DND-41 (cell line): ENCODE data around the gene SLC2A4RG.

Experiments
- ATAC-seq: fragments of 200-7000 bp; cut with Tn5 transposase; 3 replicates; pipeline ENCODE4 v1.9.1; 2021; ENCODE audit warnings: low read depth; ENCODE audit not compliant: insufficient read depth
- DNase-seq: peaks from one replicate; pipeline ENCODE4 v3.0.0-alpha.2; 2020
- H2AFZ ChIP-seq: 2 replicates; pipeline ENCODE4 v1.6.0; 2012; ENCODE audit warnings: low read depth, low read length
- H3K27ac ChIP-seq: 2 replicates; pipeline ENCODE4 v1.5.1; 2012; ENCODE audit warnings: low read length, inconsistent platforms
- H3K27me3 ChIP-seq: fragments of 200-600 bp; sonication (generic); 2 replicates; pipeline ENCODE4 v1.6.0; 2012; ENCODE audit warnings: low read length, mild to moderate bottlenecking, inconsistent platforms; ENCODE audit not compliant: insufficient read depth, poor library complexity
- H3K36me3 ChIP-seq: 2 replicates; pipeline ENCODE4 v1.5.1; 2012; ENCODE audit warnings: low read length, inconsistent platforms; ENCODE audit not compliant: insufficient read depth
- H3K4me1 ChIP-seq: 2 replicates; pipeline ENCODE4 v1.5.1; 2012; ENCODE audit warnings: mild to moderate bottlenecking, low read length; ENCODE audit not compliant: insufficient read depth
- H3K4me2 ChIP-seq: 2 replicates; pipeline ENCODE4 v1.6.0; 2012; ENCODE audit warnings: mild to moderate bottlenecking, moderate library complexity, low read length, inconsistent platforms; ENCODE audit not compliant: insufficient read depth
- H3K4me3 ChIP-seq, 2 experiments: fragments of 200-600 bp in 1 of 2; shearing (Covaris generic) in 1 of 2; 2 replicates each; pipeline ENCODE4 v1.5.1; 2012 to 2016; ENCODE audit warnings: inconsistent platforms in 2 of 2, low read length in 2 of 2, mild to moderate bottlenecking in 2 of 2, low read depth in 1 of 2, moderate library complexity in 1 of 2
- H3K79me2 ChIP-seq: 2 replicates; pipeline ENCODE4 v1.6.0; 2012; ENCODE audit warnings: low read length, inconsistent platforms; ENCODE audit not compliant: insufficient read depth
- H3K9ac ChIP-seq: 2 replicates; pipeline ENCODE4 v1.6.0; 2012; ENCODE audit warnings: low read depth, mild to moderate bottlenecking, inconsistent platforms, low read length, moderate library complexity
- H3K9me3 ChIP-seq: 2 replicates; pipeline ENCODE4 v1.5.1; 2012; ENCODE audit warnings: low read length, moderate library complexity, mild to moderate bottlenecking, inconsistent platforms; ENCODE audit not compliant: insufficient read depth, severe bottlenecking
- H4K20me1 ChIP-seq: 2 replicates; pipeline ENCODE4 v1.6.0; 2012; ENCODE audit warnings: low read length; ENCODE audit not compliant: insufficient read depth
- CTCF ChIP-seq: IDR thresholded peaks from 2 replicates; pipeline ENCODE4 v1.5.1; 2012; ENCODE audit warnings: borderline replicate concordance, low read length, moderate library complexity, mild to moderate bottlenecking; ENCODE audit not compliant: poor library complexity, severe bottlenecking; ENCODE audit errors: extremely low read depth
- EZH2 ChIP-seq: IDR thresholded peaks from 3 replicates; pipeline ENCODE4 v1.6.1; 2012; ENCODE audit warnings: borderline replicate concordance, low read depth, mild to moderate bottlenecking, moderate library complexity, low read length, inconsistent platforms; ENCODE audit not compliant: severe bottlenecking

SLC2A4RG gene

DNA sequence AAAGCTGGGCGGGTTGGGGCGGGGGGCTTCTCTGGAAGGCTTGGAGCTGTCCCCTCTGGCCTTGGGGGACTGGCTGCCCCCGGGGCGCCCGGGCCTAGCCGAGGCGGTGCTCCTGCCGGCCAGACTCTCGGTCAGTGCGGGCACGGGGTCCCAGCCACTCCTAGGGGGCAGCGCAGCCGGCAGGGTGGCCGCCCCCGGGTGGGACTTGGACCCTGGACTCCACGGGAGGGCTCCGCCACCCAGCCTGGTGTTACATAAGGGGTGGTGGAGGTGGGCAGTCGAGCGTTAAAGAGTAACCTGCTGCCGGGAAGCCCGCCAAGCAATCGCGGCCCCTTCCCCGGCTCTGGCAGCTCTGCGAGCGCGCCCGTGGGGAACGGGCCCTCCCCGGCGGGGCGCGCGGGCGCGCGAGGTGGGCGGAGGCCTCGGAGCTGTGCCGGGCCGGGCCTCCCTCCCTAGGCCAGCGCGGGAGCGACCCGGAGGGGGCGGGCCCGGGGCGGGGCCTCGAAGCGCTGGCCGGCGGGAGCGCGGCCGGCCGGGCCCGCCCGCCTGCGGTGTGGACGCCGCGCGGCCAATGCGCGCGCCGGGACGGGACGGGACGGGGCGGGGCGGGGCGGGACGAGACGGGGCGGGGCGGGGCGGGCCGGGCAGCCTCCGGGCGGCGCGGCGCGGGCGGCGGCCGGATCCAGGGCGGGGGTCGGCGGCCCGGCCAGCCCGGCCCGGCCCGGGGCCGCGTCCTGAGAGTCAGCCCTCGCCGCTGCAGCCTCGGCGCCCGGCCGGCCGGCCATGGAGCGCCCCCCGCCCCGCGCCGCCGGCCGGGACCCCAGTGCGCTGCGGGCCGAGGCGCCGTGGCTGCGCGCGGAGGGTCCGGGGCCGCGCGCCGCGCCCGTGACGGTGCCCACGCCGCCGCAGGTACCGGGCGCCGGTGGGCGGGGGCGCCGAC lies at the start of gene SLC2A4RG:
Gene SLC2A4RG, plus strand, starts transcription at position 647 of the 940 bp plus-strand sequence. Its CDS starts 137 bp downstream, at position 784.
- Histone ChIP-seq H4K20me1 (peaks cover 41% of the 10 kb centered on the region), H3K4me2 (peak within 1 kb of the TSS; percentile 80), H3K27ac (peak within 1 kb of the TSS; percentile 76), H3K9ac (peak within 1 kb of the TSS; percentile 74), H3K4me1 (peaks cover 22% of the 10 kb centered on the region), H3K36me3 (peaks cover 68% of the 10 kb centered on the region), H3K4me3 (peak within 1 kb of the TSS; percentile 28 to 63), H3K27me3 (no peaks in the 10 kb centered on the region), H3K79me2 (peaks cover 8% of the 10 kb centered on the region; the same call in 1 of the 2 replicates), H3K9me3 (no peaks in the 10 kb centered on the region), H2AFZ (peak within 1 kb of the TSS; percentile 64)
- ATAC-seq, result peak; percentile 67
- TF ChIP-seq CTCF (peak; percentile 17), EZH2 (no peak)
- peak; percentile 75 for DNase-seq

GRCh38 chr20:63690003-63690897 lies 49.3 kb upstream of the SLC2A4RG start:
- Histone ChIP-seq H4K20me1 (peaks cover 7% of the 10 kb centered on the region; the same call in 1 of the 2 replicates), H3K4me3 (no peak overlapping the region), H2AFZ (no peak overlapping the region), H3K9me3 (no peaks in the 10 kb centered on the region), H3K27ac (no peak overlapping the region), H3K4me2 (no peak overlapping the region), H3K9ac (no peak overlapping the region), H3K36me3 (peaks cover 31% of the 10 kb centered on the region), H3K4me1 (no peaks in the 10 kb centered on the region), H3K27me3 (no peaks in the 10 kb centered on the region), H3K79me2 (no peaks in the 10 kb centered on the region)
- ATAC-seq (no peak), DNase-seq (no peak)
- TF ChIP-seq CTCF, result no peak

- Histone ChIP-seq H3K36me3 (peaks cover 36% of the 10 kb centered on the region), H3K27ac (no peak overlapping the region), H3K9ac (no peak overlapping the region), H4K20me1 (peaks cover 11% of the 10 kb centered on the region; the same call in 1 of the 2 replicates), H3K27me3 (no peaks in the 10 kb centered on the region), H3K4me1 (no peaks in the 10 kb centered on the region), H2AFZ (no peak overlapping the region), H3K4me3 (no peak overlapping the region), H3K9me3 (no peaks in the 10 kb centered on the region), H3K4me2 (no peak overlapping the region), H3K79me2 (no peaks in the 10 kb centered on the region)
- ATAC-seq, result no peak
- TF ChIP-seq EZH2, result no peak
- TF ChIP-seq CTCF, result no peak
- DNase-seq, result no peak
Observed at GRCh38 chr20:63690898-63691710, 48.5 kb upstream of the SLC2A4RG start.
